NK-92 (cell line): ENCODE measurements around the gene HADHB.
"Not testable (repeated sequence)": the region's sequence is repeated elsewhere in the genome, so short reads cannot be mapped to it uniquely, and the experiment has no call there.

ENCODE experiments used
- DNase-seq: peaks from one replicate; lab custom pipeline; 2025; ENCODE audit not compliant: unreplicated experiment; lab: John Stamatoyannopoulos, UW

Gene HADHB

DNA sequence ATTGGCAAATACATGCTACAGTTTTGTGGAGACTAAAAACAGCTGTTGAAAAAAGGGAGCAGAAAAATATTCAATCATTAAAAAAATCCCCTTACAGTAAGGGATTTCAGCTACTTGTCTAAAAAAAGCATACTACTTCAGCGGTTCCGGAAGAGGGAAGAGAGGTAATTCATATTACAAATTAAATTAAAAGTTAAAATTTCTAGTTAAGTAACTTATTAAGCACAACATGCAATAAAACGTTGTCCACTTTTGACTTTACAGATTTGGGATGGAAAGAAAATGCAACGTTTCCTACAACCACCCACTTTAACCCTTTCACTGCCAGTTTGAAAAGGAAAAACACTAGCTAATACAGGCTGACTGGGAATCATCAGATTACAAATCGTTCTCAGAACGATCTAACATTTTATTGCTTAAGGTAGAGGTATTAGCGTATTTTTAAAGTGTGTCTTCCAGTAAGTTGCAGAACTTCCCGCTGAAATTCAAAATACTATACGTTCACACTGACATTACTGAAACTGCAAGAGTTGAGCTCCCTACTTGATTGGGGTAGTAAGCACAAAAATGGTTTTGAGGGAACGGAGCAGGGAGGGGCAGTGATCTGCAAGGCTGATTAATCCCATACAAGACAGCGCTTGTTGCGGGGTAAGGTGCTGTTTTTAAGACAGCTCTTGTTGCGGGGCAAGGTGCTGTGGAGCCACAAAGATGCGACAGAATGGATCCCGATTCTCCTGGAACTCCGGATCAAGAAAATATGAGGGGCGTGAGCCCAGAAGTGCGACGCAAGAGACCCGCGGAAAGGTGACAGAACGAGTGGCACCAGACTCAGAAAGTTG lies 1.1 kb upstream of the HADHB start:
- DNase-seq = no peak

DNA sequence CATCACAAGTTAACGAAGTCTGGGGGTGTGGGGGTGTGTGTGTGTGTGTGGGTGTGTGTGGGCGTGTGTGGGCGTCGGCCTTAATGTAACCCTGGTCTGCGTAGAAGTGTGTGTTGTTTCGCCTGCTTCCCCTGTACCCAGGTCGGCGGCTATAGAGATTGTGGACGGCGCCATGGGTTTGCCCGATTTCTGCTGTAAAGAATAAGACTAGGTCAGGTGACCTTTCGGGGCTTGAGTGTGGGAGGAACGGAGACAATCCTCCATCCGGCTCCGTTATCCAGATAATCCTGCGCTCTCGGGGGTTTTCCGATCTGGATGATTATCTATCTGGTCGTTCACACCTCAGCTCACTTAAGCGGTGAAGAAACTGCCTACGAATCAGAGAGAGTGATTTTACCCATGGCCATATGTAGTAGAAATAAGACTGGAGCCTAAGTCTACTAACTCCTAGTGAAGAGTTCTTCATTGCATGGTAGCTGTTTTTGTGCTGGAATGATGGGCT lies 543 bp downstream of the HADHB start:
- DNase-seq = no peak

DNA sequence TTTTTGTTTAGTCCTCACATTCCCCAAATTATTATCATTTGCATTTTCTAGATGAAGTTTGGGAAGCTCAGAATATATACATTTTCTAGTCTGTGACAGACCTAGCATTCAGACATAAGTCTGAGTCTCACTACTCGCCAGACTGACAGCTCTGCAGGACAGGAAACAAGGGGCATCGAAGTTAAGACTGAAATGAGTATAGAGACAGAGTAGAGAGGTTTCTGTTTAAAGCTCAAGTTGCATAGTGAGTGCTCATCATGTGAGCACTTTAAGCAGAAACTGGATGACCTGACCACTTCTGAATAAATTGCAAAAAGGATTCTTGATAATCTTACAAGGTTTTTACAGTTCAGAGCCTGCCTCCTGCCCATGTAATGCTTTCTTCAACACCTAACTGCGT lies 1.1 kb downstream of the HADHB start:
- no peak for DNase-seq

DNA sequence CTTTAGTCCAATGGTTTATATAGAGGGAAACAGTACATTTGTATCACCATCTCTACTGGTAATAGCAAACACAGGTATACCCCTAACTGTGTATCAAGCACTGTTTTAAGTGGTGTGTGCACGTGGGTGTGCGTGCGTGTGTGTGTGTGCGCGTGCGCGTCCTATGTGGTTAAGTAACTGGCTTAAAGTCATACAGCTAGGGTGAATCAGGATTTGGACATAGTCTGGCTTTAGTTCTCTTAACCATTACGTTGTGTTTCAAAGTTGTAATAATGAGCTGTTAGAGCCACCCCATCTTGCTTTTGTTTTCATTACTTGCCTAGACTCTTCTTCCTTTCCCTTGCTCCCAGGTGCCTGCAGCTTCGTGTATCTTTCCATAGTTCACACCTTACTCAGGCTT lies 2.1 kb downstream of the HADHB start:
- DNase-seq = no peak

DNA sequence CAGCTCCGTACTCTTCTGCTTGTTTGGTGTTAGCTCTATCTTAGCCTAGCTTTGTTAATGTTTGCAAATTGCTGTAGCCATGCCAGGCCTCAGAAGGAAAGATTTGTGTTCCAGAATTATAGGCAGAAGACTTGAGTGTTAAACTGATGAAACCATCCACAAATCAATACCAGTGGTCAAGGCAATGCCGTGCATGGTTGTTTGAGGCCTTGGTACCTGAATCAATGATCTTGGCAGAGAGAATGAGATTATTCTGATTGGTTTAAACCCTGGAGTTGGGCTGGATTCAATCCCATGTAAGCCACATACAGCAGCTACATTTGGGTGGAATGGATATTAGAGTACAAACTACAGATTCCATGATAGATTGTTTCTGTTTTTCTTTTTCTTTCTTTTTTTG lies 4.9 kb downstream of the HADHB start:
- no peak for DNase-seq

DNA sequence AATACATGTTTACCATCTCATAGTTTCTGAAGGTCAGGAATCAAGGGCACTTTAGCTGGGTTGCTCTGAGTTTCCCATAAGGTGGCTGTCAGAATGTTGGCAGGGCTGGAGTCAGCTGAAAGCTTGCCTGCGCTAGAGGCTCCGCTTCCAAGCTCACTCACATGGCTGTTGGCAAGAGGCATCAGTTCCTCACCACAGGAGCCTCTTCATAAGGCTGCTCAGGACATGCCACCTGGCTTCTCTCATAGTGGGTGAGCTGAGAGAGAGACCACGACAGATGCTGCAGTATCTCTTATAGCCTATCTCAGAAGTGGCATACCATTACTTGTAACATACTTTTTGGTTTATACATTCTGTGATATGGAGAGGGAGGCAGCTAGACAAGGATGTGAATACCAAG lies 7.2 kb downstream of the HADHB start:
- no peak for DNase-seq

DNA sequence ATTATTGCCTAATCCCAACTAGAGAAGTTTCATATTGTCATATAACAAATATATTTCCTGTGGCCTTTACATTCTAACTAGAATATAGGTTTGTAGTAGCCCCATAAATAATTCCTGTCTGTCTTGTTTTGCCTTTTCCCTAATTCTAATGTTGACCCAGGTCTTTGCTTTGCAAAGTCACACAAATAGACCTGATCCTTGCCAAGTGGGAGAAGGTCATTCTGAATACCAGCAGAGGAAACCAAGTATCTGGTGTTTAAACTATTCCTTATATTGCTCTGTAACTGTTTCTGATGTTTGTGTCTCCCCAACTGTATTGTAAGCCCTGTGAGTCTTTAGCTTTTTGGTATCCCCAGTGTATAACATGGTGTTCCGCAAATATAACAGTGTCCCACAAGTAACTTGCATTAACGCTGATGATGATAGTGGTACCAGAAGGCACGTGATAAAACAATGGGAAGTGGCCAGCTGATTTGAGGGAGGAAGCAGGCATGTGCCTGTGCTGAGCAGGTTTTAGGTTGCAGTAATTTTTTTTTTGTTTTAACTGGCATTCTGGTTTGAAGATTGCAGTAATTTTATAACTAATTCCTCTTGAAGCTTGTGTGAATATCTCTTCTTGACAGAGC lies 11.1 kb downstream of the HADHB start:
- no peak for DNase-seq

DNA sequence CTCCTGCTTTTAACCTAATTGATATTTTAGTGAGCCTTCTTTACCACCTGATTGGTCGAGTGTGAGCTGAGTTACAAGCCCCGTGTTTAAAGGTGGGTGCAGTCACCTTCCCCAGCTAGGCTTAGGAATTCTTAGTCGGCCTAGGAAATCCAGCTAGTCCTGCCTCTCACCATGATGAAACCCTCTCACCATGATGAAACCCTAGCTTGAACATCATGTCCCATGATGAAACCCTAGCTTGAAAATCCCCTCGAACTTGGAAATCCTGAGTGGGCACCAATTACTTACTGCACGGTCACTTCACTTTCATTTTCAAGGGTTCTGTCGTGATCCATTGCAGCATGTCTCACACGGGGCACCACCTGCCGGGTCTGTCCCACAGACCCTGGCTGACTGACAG lies 14.1 kb downstream of the HADHB start:
- DNase-seq = not testable (repeated sequence)

DNA sequence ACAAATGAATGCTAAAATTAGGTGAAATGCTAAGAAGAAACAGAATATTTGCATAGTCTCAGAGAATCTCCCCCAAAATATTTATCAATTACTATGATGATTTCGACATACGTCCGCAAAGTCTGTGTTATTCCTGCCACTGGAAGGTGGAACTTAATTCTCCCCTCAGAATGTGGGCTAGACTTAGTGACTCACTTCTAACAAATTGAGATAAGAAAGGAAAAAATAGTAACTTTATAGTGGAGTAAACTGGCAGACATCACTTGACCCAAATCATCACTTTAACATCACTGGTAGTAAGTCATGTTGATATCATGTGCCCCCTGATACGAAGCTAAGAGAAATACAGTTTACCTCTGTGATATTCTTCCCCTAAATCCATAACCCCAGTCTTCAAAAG lies 23.5 kb downstream of the HADHB start:
- no peak for DNase-seq

DNA sequence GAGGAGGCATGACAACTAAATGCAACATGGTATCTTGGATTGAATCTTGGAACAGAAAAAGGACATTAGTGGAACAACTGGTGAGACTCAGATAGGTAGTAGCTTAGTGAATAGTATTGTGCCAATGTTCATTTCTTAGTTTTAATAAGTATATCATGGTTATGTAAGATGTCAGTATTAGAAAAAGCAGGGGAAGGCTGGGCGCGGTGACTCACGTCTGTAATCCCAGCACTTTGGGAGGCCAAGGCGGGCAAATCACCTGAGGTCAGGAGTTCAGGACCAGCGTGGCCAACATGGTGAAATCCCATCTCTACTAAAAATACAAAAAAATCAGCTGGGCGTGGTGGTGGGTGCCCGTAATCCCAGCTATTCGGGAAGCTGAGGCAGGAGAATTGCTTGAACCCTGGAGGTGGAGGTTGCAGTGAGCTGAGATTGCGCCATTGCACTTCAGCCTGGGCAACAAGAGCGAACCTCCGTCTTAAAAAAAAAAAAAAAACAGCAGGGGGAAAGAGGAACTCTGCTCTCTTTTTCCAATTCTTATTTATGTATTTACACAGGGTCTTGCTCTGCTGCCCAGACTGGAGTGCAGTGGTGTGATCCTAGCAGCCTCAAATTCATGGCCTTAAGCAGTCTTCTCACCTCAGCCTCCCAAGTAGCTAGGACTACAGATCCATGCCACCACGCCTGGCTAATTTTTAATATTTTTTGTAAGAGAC lies 24.1 kb downstream of the HADHB start:
- not testable (repeated sequence) for DNase-seq

DNA sequence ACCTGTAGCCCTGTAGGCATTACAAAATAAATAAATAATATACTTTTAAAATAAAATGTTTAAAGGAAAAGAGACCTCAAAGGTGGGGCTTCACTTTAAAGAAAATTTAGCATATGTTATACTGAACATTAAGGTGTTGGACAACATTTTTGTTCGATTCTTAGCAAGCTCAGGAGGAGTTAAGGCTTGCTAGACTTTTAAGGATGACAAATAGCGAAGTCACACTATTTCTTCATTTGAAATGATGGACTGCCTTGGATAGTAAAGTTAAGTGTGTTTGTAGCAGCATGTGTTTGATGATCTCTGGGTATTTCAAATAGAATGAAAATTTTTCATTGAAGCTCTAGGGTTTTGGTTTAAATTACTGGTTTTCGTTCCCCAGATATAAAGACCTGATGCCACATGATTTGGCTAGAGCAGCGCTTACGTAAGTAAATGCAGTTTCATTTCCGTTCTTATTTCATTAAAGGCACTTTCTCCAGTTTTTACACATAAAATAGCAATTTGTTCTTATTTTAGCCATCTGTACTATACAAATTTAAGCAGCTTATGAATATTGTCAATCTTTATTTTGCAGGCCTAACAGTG lies 24.9 kb downstream of the HADHB start:
- DNase-seq = no peak

DNA sequence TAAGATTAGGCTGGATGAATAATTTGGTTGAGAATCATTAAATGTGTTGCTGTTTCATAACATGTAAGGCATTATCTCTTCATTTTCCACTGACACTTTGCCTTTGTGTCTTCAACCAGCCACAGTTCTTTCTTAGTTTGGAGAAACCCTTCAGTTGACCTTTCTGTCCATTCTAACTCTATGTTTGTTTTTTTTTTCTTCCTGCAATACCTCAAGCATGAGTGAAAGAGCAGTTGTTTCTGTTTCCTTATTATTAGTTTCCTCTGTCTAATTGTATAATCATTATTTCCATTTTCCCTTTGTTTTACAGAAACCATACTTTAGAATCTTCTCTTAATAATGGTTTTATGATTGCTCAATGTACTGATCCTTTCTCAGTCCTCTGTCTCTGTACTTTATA lies 25.6 kb downstream of the HADHB start:
- DNase-seq = no peak

DNA sequence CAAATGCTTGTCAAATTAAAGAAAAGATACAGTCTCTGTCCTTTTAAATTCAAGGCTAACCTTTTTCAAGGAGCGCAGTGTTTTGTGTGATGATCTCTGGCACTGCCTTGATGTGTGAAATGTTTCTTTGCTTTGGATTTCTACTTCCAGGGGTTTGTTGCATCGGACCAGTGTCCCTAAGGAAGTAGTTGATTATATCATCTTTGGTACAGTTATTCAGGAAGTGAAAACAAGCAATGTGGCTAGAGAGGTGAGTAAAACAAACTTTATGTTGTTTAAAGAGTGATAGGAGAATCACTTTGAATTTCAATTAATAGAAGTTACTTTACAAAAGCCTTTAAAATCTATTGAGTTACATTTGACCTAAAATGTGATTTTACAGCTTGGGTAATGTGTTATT lies 28.8 kb downstream of the HADHB start:
- DNase-seq = no peak

DNA sequence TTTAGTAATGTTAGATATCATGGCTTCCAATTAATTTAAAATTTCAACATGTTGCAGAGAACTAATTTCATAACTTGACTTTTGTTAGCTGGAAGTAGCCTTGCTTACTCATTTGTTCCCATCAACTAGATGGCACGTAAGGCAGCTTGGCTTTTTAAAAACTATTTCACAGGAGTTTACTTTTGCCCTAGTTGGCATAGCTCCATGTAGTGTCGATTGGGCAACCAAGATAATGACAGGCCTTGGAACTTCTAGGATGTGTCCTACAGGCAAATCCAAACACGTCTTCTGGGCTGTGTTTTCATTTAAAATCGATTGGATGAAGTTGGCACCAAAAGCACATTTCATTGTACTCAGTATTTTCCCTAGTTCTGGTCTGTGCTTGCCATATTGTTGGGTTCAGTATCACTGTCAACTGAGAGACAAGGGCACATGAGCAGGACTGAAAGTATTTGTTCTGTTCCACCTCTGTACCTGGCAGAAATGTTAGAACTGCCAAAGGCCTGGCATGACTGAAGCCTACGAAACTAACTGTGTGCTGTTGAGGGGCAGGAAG lies 29.4 kb downstream of the HADHB start:
- DNase-seq = no peak

DNA sequence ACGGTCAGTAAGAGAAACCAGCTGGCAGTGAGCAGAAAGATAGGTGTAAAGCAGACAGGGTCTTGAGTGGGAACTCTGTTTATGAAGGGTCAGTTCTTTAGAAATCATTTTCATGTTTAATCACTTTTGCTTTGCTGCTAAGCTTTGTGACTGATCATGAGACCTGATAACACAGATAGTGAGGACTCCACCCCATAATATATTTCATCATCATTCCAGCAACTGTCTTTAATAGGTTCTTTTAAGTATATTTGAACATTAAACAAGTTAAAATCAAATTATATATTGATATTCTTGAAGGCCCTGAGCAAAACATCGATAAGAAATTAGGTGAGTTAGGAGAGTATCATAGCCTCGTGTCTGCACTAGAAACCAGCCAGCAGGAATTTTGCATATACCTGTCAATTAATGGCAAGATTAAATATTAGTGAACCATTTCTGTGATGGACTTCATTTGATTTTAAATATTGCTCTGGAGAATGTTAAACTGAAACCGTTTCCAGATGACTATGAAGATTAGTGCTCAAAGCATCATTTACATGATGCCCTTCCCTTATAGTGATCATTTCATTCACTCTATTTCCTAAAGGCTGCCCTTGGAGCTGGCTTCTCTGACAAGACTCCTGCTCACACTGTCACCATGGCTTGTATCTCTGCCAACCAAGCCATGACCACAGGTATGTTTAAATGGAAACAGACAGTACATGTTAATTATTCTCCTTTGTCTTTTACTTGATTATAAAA lies 31.9 kb downstream of the HADHB start:
- DNase-seq = no peak

DNA sequence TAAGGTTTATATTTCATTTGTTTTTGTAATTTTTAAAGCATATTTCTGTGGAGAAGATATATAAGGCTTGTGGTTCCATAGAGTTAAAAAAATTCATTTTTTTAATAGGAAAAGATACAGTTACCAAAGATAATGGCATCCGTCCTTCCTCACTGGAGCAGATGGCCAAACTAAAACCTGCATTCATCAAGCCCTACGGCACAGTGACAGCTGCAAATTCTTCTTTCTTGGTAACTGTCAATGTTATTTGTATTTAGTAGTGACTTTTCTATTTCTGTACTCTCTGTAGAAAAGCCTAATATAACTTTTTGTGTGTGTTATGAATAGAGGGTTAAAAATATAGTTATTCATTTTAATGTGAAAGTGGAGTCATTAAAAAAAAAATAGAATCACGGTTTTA lies 35.1 kb downstream of the HADHB start:
- DNase-seq = no peak

DNA sequence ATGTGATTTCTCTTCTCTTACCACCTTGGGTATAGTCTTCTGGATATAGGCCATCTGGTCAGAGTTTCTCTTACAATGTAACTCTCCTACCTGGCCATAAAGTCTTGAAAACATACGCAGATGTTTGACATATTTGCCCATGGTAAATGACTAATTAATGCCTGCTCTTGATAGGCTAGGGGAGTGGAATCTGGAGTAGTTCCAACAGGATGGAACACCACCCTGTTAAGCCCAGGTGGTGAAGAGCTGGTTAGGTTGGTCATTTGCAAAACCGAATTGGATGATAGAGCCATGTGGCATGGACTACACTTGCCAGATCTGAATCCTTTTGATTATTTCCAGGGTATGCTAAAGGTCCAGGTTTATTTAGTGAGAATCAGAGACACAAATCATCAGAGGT lies 36.5 kb downstream of the HADHB start:
- no peak for DNase-seq

DNA sequence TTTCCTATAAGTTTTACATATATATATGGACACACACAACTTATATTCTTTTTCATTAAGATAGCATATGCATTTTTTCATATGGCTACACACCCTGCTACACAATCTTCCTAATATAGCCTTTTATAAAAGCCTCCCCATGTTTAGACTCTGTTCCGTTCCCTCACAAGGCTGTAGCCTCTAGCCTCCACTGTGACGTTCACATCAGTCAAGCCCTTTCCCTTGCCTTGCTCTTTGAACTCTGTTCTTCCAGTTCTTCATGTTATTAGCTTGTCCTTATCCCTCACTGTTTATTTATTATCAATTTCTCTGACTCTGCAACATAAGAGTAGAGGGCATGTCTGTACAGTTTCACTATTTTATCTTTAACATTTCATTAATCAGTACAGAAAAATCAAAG lies 38.9 kb downstream of the HADHB start:
- no peak for DNase-seq

DNA sequence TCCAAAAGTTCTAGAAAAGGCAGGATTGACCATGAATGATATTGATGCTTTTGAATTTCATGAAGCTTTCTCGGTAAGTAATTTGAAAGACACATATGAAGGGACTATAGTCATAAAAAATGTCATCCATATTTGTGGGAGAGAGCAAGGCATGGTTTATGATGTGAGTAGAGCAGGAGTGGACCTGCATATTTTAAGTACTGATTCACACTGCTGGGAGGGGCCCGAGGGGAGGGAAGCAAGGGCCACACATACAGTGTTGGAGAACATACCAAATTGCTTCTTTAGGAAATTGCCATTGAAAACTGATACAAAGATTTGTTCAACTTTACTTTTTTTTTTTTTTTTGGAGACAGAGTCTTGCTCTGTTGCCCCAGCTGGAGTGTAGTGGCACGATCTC lies 39.4 kb downstream of the HADHB start:
- DNase-seq = no peak

DNA sequence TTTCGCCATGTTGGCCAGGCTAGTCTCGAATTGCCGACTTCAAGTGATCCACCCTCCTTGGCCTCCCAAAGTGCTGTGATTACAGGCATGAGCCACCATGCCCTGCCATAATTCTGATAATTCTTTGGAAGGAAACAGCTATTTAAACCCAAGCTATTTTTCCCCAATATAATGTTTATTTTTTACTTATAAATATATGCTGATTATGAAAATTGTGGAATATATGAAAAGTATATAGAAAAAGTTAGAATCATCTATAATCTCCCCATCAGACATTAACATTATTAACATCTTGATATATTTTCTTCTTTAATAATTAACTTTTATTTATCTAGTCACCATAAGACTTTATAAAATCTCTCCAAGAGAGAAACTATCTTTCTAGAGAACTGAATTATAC lies 41.2 kb downstream of the HADHB start:
- DNase-seq = no peak

DNA sequence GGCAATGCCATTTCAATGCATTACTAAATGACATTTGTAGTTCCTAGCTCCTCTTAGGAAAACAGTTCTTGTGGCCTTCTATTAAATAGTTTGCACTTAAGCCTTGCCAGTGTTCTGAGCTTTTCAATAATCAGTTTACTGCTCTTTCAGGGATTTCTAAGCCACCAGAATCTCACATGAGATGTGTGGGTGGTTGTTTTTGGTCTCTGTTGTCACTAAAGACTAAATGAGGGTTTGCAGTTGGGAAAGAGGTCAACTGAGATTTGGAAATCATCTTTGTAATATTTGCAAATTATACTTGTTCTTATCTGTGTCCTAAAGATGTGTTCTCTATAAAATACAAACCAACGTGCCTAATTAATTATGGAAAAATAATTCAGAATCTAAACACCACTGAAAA lies 45.3 kb downstream of the HADHB start:
- DNase-seq = no peak
